NCI-H69 (cell line): ENCODE data around the gene SMAD6.

Experiments
- DNase-seq: peaks from one replicate; lab custom pipeline; 2025; lab: John Stamatoyannopoulos, UW

Gene SMAD6

GRCh38 chr15:66721020-66721419, 19.0 kb downstream of the SMAD6 start:
- no peak for DNase-seq

GRCh38 chr15:66721501-66721937, 19.5 kb downstream of the SMAD6 start:
- no peak for DNase-seq

GRCh38 chr15:66721954-66722353, 19.9 kb downstream of the SMAD6 start:
- no peak for DNase-seq

- DNase-seq: no peak
Observed at GRCh38 chr15:66722757-66723540, 20.9 kb downstream of the SMAD6 start.

GRCh38 chr15:66723826-66724731, 22.0 kb downstream of the SMAD6 start:
- DNase-seq: no peak

GRCh38 chr15:66724732-66725463, 22.9 kb downstream of the SMAD6 start:
- DNase-seq: no peak

- no peak for DNase-seq
Observed at GRCh38 chr15:66725464-66725785, 23.4 kb downstream of the SMAD6 start.

- no peak for DNase-seq
Observed at GRCh38 chr15:66726386-66726785, 24.4 kb downstream of the SMAD6 start.

GRCh38 chr15:66729331-66729951, 27.4 kb downstream of the SMAD6 start:
- DNase-seq: no peak

GRCh38 chr15:66730168-66731021, 28.4 kb downstream of the SMAD6 start:
- DNase-seq: no peak

GRCh38 chr15:66733976-66734375, 31.9 kb downstream of the SMAD6 start:
- no peak for DNase-seq

- no peak for DNase-seq
Observed at GRCh38 chr15:66734961-66735908, 33.2 kb downstream of the SMAD6 start.

- DNase-seq: no peak
Observed at GRCh38 chr15:66735909-66736305, 33.9 kb downstream of the SMAD6 start.

GRCh38 chr15:66737243-66738010, 35.4 kb downstream of the SMAD6 start:
- DNase-seq: no peak

GRCh38 chr15:66738116-66738515, 36.1 kb downstream of the SMAD6 start:
- no peak for DNase-seq

- no peak for DNase-seq
Observed at GRCh38 chr15:66738595-66738994, 36.6 kb downstream of the SMAD6 start.

GRCh38 chr15:66739287-66739686, 37.3 kb downstream of the SMAD6 start:
- no peak for DNase-seq

GRCh38 chr15:66740802-66741201, 38.8 kb downstream of the SMAD6 start:
- no peak for DNase-seq

GRCh38 chr15:66741646-66742045, 39.6 kb downstream of the SMAD6 start:
- no peak for DNase-seq
